HG03045 (cell line): Measurements from ENCODE around the gene TPRG1.

Experiments
- ATAC-seq: cut with Tn5 transposase; IDR thresholded peaks from one replicate; pipeline ENCODE4 v1.9.1; 2021; ENCODE audit warnings: mild to moderate bottlenecking, moderate library complexity; ENCODE audit not compliant: unreplicated experiment

Gene TPRG1

DNA sequence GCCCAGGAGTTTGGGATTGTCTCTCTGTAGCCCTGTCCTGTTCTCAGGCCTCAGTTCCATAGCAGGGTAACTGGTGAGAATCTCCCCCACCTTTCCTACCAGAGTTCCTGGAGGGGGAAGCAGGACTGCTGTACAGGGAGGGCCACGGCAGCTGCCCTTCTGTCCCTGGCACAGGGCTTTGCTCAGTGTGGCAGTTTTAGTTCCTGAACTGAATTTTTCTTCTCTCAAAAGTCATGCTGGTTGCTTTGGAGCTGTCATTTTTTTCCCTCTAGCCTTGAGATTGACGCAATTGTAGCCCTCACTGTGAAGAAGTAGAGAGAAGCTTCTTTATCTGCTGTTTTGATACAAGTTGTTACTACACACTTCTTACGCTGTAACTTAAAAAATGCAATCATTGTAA lies 55.5 kb downstream of the TPRG1 start:
- no peak for ATAC-seq

DNA sequence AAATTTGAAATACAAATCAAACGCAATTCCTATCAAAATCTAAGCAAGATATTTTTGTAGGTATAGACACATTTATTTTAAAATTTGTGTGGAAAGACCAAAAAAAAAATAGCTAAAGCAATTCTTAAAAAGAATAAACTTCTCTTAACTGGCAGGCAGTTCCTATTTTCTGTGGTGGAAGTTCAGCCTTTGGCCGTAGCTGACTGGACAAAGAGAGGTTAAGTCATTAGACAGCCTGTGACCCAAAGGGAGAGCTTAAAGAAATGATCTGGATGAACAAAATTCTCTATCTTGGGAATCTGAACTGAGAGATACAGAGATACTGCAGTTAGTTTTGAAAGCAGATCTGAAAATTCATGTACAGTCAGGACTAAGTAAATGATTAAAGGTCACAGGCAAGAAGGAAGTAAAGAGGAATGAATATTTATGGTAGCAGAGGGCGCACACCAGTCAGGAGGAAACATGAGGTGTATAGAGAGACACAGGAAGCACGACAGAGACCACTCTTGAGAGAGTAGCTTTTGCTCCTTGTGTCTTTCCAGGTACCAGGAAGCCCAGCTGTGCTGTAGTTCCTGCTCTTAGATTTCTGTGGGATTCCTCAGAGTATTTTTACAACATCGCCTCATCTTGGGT lies 57.5 kb downstream of the TPRG1 start:
- no peak for ATAC-seq

DNA sequence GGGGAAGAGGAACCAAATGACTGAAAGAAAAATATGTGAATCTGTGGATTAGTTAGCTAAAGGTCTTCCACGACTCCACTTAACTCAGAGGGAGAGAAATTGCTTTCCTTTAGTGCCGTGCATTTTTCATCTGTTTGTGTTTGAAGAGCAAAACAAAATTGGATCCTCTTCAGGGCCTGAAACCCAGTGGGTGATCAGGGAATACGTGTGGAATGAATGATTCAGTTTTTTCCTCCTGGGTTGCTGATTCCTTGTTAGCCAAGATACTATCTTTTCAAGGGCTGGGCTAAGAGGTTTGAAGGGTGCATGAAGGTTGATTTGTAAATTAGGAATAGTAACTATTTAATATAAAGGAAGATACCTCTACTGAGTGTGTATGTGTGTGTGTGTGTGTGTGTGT lies 61.0 kb downstream of the TPRG1 start:
- ATAC-seq, result no peak

DNA sequence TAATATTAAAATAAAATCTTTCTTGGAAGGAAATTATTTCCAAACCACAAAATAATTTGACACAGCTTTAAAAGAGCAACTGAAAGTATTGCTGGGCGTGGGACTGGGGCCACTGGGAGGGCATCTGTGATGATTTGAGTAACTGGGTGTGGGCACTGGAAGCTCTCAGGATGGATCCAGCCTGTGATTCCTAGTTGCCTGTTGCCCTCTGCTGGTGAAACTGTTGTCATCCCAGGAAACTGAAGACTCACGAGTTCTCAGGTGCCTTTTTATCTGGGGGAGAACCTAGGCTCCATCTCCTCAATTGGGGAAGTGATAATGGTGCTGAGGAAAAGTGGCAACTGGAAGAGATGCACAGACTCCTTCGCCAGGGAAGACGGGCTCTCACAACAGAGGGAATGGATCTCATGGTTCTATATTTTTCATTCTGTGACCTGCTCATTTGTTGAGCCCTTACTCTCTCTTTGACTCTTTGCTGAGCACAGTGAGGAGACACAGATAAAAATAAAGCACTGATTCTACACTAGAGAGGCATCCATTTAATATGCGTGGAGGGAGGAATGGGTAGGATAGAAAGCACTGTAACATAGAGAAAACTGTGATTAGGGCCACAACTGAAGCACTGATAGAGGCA lies 61.6 kb downstream of the TPRG1 start:
- no peak for ATAC-seq

DNA sequence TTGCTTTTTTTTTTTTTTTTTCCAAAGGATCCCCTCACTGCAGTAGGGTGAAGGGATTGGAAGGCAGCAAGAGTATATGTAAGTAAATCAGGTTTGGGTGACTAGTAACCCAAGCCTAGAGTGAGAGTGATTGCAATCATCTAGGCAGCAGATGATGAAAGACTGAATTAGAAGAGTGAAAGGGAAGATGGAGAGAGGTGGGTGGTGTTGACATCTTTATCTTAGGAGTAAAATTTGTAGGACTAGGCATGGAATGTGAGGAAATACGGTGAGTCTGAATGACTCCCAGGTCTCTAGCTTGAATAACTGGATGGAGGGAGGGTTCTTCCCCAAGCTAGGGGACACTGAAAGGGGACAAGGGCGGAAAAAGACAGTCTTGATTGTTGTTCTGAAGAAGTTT lies 63.4 kb downstream of the TPRG1 start:
- no peak for ATAC-seq

DNA sequence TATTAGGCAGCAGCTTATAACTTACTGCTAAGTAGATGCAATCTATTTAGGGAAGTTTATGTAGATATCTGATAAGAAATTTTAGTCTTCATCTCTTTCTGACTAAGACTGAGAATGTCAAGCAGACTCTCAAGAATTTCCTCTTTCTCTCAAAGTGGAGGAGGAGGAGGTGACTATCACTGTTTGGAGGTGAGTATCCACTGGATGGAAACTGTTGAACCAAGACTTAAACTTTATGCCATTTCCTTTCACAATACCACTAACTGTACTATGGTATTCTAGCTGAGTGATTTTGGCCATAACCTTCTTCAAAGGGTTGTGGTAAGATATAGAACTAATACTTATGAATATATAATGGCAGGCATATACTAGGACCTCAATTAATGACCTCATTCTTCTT lies 64.6 kb downstream of the TPRG1 start:
- no peak for ATAC-seq

DNA sequence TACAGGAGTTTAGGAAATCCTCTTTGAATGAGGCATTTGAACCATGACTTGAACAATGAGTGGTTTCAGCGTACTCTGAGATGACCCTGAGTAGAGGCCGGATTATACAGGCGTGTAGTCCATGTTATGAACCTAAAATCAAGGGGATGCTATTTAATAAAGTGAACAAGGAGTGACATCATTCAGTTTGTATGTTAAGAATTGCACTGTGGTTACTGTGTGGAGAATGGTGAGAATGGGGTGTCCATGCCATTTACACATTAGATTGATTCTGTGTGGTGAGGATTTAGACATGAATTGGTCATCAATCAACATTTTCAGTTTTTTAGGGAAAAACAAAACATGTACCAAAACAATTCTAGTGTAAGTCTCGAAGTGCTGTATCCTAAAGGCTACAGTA lies 65.8 kb downstream of the TPRG1 start:
- ATAC-seq, result no peak

DNA sequence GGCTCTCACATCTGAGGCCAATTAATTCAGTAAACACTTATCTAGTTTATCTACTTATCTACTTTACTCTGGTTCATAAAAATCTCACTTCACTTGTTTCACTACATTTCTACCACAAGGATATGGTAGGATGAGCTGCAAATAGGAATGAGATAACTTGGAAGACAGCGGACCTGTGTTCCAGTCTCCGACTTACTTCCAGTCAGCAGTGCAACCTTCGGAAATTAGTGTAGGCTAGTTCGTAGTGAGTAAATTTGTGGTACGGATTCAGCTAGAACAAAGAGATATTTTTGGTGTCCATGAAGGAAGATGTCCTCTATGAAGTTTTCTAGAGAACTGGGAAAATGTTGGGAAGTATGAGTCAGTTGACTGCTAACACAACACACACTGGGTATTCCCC lies 66.3 kb downstream of the TPRG1 start:
- ATAC-seq, result no peak

DNA sequence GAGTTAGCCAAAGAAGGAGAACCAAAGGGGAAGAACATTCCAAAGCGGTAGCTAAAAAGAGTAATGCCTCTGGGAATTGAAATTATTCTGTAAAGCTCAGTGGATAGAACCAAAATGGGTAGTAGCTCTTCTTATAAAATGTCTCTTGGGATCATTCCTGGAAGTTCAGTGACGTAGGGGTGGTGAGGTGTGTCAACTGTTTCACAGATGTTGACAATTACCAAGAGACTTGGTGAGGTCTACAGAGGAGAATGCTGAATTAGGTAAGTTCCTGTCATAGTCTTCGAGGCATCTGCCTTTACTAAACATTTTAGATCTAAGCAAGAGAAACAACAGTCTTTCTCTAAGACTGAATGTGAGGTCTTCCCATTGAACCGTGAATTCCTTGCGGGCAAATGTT lies 67.8 kb downstream of the TPRG1 start:
- ATAC-seq, result no peak

DNA sequence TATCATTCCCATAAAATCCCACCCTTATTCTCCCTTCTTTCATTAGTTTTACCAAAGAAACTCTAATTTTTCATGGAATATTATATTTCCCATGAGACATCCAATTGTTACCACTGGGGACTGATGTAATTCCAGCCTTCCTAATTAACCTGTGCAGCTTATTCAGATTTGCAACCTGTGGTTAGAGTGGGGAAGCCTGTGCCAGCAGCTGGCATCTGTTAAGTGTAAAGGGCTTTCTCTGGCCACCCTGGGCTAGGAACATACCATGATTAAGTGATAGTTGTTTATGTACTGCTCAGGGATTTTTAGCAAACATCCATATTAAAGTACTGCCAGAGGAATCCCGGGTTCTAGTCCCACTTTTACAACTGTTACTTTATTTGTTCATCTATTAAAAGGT lies 78.2 kb downstream of the TPRG1 start:
- ATAC-seq, result no peak

DNA sequence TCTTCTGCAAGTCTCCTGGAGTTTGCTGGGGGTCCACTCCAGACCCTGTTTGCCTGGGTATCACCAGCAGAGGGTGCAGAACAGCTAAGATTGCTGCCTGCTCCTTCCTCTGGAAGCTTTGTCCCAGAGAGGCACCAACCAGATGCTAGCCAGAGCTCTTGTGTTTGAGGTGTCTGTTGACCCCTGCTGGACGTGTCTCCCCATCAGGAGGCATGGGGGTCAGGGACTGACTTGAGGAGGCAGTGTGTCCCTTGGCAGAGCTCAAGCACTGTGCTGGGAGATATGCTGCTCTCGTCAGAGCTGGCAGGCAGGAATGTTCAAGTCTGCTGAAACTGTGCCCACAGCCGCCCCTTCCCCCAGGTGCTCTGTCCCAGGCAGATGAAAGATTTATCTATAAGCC lies 86.5 kb downstream of the TPRG1 start:
- ATAC-seq, result no peak

DNA sequence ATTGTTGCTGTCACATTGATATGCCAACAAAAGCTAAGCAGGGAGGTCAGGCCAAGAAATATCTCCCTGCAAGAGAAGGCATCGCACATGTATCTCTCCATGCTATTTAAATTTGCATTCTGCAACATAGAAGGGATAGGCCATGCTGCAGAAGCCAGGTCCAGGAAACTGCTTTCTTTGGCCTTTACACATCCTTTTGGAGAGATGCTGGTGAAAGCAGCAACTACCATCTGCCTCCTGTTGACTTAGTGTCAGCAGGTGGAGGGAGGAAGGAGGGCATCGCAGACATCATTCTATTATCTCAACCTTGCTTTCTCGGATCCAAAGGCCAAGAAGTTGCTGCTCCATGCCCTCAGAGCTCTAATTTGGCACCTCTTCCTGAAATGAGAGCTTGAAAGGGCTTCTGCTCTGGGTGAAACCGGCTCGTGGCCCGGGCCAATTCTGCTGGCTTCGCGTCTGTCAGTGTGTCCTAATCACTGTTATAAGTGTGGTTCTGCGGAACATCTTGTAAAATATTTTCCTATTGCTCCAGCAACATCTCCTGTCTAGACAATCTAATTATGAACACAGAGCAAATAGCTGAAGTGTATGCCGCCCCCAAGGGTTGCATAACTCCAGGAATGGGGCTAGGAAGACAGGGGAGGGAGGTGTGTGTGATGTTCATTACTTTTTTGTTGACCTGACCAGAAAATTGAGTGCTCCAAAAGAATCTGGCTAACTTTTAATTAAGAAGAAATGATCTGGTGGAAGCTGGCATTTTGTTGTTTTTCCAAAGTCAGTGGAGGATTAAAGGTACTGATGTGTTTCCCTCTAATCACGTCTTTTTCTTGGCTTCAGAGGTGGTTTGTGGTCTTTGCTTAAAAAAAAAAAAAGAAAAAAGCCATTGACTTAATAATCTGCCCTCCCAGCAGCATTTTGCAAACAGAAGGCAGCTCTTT lies 89.1 kb downstream of the TPRG1 start:
- no peak for ATAC-seq

DNA sequence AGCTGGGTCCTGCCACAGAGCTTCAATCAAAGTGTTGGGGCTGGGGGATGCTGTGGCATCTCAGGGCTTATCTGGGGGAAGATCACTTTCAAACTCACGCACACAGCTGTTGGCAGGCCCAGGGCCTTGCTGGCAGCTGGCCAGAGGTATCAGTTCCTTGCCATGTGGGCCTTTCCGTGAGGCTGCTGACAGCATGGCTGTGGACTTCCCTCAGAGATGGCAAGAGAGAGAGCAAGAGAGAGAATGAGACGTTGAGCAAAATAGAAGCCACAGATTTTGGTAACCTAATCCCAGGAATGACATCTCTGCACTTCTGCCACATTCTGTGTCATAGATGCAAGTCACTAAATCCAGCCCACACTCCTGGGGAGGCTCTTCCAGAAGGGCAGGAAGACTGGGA lies 91.0 kb downstream of the TPRG1 start:
- ATAC-seq, result no peak

DNA sequence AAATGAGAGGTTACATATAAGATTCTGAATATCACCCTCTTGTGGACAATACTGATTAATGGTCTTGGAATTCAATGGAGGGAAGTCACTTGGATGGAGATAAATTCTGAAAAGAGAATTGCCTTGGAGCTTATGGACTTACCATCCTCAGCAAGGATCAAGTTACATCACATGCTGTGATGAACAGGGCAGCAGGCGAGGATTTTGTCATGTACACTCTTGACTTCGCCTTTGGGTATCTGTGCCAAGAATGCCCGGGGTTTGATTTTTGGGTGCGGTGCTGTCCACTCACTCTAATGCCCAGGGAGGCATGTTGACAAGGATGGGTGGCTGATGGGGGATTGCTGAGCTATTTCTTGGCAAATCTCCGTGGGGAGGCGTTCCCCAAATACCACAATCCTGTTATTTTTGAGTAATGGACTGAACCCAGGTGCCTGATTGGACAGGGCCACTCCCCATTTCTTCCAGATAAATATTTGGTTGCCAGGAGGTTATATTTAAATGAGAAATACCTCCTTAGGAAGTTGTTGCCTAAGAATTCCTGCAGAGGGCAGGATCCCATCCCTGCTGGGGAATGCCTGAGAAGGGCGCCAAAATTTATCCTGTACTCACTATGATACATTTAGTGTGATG lies 96.3 kb downstream of the TPRG1 start:
- no peak for ATAC-seq

DNA sequence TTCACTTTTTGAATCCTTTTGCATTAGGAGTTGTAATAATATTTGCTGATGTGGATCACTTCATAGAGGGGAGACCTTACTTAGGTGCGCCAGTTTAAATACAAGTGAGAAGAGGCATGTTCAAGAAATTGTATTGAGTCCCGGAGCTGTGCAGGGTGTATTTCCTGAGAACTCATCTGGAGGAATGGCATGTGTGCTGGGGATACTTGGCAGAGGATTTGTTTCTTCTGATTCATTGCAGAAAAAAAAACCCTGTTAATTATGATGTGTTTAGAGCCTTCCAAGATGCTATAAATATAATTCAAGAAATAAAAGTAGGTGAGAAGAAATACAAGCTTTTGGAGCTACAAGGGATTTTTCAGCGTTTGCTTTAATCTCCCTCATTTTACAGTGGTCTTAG lies 97.6 kb downstream of the TPRG1 start:
- ATAC-seq, result no peak

DNA sequence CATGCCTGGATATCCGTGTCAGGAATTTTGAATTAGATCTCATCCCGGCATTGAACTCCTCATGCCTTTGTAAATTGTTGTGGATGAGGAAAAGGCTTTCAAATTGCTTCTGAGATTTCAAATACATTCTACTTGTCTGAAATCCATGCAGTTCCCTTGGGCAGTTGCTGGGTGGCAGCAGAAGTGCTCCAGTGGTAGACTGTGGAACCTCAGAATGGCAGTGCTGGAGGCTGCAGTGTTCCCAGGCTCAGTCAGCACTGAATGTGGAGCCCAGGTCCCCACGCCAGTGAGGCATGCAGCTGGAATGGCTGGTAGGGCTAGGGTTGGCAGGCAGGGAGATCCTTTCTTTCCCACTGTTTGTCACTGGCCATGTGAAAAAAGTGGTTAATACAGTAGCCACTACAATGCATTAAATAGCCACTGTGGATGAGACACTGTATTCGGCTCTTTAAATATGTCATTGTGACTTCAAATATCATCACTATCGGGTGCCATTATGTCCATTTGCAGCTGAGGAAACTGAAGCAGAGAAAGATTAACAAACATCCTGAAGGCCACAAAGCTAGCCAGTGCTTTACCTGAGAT lies 98.6 kb downstream of the TPRG1 start:
- ATAC-seq, result no peak

DNA sequence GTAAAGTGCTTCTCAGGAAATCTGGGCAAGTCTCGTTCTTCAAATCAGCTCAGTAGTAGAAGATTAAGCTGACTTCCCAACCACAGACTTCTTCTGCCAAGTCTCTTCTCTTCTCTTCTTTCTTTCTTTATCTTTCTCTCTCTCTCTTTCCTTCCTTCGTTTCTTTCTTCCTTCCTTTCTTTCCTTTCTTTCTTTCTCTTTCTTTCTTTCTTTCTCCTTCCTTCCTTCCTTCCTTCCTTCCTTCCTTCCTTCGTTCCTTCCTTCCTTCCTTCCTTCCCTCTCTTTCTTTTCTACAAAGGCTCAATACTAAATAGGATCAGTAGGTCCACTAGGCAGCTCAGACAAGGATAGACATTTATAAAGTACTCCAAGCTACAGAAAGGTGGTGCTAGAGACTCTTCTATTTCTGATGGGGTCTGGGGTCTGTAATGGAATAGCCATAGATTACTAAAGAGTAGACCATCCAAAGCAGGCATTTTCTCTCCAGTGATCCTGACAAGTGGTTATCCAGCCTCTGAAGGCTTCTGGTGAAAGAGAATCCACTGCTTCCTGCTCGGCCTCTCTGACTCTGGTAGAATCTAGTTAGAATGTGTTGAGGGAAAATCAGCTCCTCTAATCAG lies 100.8 kb downstream of the TPRG1 start:
- ATAC-seq, result no peak

DNA sequence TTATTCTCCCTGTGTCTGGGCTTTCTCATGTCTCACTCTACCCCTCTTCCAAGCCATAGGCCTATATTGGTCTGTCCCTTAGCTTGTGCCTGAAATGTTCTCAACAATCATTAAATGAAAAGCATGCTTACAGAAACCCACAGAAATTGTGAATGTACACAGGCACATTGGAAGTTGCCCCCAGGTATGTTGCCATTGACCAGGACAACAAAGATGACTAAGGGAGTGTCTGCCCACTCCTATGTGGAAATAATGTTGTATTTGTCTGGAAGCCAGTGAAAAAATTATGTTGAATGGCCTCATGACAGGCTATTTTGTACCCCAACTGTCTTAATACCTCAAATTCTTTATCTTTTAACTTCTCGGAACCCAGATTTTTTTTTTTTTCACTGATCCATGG lies 102.0 kb downstream of the TPRG1 start:
- ATAC-seq, result no peak

DNA sequence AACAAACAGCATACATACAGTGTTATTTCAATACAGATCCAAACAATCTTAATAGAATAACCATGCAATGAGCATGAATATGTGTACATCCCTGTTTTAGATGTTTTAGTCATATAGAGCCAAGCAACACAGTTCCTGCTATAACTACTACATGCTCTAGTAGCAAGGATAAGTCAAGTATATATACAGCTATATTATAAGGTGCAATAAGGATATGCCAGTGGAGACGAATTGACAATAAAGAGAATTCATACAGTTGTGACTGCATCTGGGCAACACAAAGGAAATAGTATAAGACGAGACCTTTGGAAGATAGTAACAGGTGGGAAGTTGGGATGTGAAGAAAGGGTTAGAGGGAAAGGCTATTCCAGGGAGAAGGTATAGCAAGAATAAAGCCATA lies 103.4 kb downstream of the TPRG1 start:
- ATAC-seq, result no peak

DNA sequence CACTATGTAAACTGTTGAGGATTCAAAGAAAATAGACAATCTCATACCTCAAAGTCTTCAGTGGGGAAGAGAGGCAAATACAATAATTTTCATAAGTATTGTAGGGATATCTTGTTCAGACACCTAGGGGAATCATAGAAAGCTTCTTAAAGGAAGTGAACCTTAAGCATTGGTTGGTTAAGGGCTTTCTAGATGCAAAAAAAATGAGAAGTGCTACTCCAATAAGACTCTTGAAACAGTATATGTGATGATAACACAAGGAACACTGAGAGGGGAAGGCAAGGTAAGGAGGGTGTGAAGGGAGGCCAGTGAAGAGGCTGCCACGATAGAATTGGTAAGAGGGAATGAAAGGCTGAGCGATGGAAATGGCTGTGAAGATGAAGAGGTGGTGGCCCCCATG lies 104.1 kb downstream of the TPRG1 start:
- ATAC-seq, result no peak
